CD4-positive, alpha-beta T cell treated with Interleukin-2 at 100 ng/mL for 4 hours (primary cell): Measurements from ENCODE around the gene HLA-DRB5.
"Not testable (repeated sequence)": the region's sequence is repeated elsewhere in the genome, so short reads cannot be mapped to it uniquely, and the experiment has no call there.

ENCODE experiments used
- DNase-seq: peaks from one replicate; pipeline ENCODE4 v3.0.0-alpha.2; 2020; ENCODE audit warnings: low spot score

Gene HLA-DRB5

GRCh38 chr6:32529697-32530430 is at the start of gene HLA-DRB5:
TSS of gene HLA-DRB5 (minus strand) at chr6:32530287. CDS start at chr6:32530224, 63 bp downstream.
- peak; percentile 32 for DNase-seq

- DNase-seq, result no peak
Measured at GRCh38 chr6:32578962-32579361, 48.9 kb upstream of the HLA-DRB5 start.

- DNase-seq, result not testable (repeated sequence)
Measured at GRCh38 chr6:32577493-32577892, 47.4 kb upstream of the HLA-DRB5 start.

DNA sequence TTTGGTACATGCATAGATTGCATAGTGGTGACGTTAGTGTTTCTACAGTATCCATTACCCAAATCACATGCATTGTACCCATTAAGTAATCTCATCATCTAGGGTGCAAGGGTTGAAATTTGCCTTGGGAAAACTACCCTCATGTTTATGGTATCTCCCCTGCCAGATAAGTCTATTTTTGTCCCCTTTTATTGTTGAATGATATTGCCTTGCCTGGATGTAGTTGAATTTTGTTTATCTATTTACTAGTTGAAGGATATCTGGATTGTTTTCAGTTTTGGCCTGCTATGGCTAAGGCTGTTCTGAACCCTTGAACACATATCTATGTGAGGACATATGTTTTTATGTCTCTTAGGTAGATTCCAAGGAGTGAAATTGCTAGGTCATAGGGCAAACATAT is 46.2 kb upstream of the HLA-DRB5 start:
- DNase-seq, result no peak

DNA sequence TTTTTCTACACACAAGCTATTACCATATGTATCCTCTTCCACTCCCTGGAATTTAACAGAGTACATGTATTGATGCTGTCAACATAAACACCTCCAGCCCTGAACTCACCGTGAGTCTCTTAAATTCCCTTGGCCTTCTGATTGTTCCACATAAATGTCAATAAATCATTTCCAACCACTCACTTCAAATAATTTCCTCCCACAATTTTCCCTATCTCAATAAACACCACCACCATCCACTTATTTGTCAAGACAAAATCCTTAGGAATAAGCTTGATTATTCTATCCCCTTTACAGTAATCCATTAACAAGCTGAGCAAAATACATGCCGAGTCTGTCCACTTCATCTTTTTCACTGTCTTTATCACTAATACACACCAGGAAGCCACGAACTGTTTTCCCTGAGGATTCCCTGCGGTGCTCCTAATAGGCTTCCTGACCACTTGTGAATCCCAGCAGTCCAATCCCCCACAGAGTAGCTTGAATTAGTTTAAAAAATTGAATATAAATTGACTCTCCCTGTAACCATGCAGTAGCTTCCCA is 40.3 kb upstream of the HLA-DRB5 start:
- no peak for DNase-seq

DNA sequence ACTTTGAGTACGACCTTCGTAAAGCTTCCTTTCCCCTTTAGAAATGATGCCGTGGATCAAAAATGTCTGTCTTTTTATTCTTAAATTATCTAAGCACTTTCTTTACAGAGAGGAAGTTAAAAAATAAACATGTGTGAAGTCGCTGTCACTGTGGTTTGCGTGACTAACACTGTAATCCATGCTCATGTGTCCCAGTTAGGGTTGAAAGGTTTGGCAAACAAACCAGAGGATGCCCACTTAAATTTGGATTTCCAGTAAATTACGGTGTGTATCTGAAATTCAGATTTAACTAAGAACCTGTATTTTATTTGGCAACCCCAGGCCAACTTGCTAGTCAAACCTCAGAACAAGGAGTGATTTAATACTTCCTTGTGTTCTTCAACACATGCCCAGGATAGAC is 38.5 kb upstream of the HLA-DRB5 start:
- no peak for DNase-seq

- no peak for DNase-seq
Measured at GRCh38 chr6:32566957-32567356, 36.9 kb upstream of the HLA-DRB5 start.

GRCh38 chr6:32565511-32565910 is 35.4 kb upstream of the HLA-DRB5 start:
- DNase-seq, result no peak

DNA sequence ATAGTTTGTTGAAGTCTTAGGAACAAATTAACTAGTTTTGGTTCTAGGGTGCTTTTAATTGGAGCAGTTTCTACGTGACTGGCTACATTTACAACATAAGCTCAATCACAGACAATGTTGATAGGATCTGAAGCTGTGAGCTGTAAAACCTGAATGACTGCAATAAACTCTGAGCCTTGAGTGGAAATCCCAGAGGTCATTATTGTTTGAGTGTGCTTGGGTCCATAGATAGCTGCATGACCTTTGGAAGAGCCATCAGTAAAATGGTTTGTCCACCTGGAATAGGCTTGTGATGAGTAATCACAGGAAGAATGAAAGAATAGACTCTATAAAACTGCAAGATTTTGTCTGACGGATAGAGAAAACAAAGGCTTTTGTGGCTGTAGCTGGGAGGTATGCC is 32.9 kb upstream of the HLA-DRB5 start:
- DNase-seq, result no peak

- no peak for DNase-seq
Measured at GRCh38 chr6:32559747-32560146, 29.7 kb upstream of the HLA-DRB5 start.

DNA sequence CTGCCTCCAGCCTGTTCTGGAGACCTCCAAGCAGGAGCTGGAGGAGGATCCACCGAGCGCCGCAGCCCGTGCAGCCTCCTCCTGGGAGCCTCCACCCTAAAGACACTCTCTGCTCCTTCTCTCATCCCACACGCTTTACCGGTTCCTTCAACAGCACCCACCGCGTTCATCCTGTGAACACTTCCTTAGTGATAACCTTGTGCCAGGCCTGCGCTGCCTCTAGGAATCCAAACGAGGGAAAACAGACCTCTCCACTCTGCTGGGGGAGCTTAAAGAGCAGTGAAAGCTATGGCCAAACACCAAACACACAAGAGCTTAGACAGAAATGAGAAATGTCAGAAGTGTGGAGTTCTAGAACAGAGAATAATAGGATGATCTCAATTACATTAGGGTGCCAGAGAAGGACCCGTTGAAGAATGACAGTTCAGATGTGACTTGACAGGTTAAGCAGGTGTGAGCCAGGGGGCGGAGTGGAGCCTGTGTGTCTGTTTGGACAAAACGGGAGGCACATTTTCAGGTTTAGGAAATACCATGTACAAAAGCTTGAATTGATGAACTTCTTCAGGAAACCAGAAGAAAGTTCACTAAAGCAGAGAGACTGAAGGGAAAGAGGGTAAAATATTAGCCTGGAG is 28.5 kb upstream of the HLA-DRB5 start:
- DNase-seq, result no peak

DNA sequence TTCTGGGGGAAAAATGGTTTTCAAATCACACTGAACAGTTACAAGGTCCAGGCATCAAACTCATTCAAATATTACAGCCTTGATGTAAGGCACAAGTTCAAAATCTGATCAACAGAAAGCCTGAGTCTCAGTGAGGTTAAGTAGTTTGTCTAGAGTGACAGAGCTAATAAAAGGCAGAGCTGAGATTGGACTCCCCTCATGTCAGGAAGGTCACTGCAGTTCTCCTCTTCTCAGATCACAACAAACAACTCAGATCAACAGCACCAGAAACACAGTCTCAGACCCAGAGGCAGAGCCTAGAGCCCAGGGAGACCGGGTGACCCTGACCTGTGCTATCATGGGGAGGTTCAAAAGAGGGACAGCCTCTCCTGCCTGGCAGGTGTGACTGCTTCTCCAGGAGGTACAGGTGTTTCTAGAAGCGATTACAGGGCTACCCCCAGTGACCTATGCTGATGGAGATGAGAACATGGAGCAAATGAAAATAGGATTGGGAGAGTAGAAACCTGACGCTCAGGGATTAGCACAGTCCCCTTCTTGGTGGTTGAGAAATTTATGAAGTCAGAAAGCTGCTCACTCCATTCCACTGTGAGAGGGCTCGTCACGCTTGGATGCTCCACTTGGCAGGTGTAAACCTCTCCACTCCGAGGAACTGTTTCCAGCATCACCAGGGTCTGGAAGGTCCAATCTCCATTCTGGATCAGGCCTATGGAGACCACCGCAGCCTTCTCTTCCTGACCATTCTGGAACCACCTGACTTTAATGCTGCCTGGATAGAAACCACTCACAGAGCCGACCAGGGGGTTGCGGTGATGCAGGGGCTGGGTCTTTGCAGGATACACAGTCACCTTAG is 24.3 kb upstream of the HLA-DRB5 start:
- DNase-seq, result no peak

DNA sequence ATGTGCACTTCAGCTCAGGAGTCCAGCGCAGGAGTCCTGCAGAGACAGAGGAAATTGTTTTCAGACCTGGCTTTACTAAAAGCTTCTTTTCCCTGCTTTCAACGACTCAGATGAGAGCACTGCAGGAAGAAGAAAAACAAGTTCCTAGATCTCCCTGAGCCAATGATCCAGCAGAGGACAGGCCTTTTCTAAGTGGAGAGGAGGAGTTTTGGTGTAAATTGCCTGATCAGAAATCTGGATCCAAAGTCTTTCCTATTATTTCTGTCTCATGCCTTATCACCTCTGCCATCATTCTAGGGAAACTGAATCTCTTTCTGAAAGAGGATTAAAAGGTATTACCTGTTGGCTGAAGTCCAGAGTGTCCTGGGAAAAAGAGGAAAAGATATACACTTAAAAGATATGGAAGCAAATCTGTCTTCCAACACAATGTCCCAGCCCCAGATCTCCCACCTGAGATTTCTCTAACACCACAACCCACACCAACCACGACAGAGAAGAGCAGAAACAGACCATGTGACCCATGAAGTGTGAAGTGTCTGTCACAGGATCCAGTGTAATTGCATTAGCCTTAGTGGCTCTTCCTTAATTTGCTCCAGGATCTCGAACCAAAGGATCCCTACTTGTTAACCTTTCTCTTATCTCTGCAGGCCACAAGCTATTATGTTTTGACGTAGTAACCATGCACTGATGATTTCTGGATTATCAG is 23.1 kb upstream of the HLA-DRB5 start:
- DNase-seq, result no peak

GRCh38 chr6:32551410-32551809 is 21.3 kb upstream of the HLA-DRB5 start:
- no peak for DNase-seq

DNA sequence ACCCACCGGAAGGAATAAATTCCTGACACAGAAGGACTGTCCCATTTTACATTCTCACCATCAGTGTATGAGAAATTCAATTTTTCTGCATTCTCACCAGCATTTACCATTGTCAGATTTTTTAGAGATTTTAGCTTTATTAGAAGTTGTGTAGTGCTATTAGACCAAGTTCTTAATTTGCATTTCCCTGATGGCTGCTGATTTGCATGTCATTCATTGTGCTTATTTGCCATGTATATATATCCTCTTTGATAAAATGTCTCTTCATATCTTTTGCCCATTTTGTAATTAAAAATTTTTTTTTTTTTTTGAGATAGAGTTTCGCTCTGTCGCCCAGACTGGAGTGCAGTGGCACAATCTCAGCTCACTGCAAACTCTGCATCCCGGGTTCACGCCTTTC is 9.8 kb upstream of the HLA-DRB5 start:
- DNase-seq, result no peak

DNA sequence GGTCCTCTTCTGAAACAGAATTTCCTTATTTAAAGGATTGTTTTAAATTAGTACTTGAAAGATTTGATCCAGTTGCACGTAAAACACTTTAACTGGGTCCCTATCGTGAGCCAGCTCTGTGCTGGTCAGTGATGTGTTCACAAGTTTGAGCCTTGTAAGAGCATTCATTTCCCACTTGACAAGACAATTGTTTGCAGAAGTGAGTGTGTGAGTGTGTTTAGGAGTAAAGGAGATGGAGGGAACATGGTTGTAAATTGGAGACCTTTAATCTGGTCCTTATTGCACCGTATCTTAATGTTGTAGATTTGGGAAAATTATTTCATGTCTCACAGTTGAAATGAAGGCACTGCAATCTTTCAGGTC is 325 bp upstream of the HLA-DRB5 start:
- DNase-seq, result not testable (repeated sequence)

GRCh38 chr6:32522302-32523047 is 7.6 kb downstream of the HLA-DRB5 start:
- no peak for DNase-seq

DNA sequence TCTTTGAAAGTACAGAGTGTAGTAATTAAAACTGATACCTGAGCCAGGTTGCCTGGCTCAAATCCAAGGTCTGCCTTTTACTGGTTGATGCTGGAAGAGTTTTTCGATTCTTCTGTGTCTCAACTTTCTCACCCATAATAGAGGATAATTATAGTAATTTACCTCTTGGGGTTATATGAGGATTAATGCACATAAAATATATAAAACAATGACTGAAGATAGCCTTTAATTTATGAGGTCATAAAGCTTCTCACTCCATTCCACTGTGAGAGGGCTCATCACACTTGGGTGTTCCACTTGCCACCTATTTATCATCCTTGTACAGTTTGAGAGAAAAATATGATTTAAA is 10.2 kb downstream of the HLA-DRB5 start:
- no peak for DNase-seq

DNA sequence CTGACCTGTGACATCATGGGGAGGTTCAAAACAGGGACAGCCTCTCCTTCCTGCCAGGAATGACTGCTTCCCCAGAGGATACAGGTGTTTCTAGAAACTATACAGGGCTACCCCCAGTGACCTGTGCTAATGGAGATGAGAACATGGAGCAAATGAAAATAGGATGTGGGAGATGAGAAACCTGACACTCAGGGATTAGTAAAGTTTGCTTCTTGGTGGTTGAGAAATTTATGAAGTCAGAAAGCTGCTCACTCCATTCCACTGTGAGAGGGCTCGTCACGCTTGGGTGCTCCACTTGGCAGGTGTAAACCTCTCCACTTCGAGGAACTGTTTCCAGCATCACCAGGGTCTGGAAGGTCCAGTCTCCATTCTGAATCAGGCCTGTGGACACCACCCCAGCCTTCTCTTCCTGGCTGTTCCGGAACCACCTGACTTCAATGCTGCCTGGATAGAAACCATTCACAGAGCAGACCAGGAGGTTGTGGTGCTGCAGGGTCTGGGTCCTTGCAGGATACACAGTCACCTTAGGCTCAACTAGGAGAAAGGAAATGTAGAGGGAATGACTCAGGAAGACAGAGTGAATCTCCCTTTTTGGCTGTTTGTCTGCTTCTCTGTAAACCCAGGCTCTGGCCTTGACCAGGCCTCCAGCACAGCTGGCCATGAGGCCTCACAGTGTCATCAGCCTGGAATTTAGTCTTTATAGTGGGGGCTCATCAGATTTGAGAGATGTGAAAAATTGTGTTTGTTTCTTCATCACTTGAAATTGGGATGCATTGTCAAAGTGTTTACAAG is 10.8 kb downstream of the HLA-DRB5 start:
- DNase-seq, result no peak

- no peak for DNase-seq
Measured at GRCh38 chr6:32517654-32518445, 12.2 kb downstream of the HLA-DRB5 start.
